Epithelial cell of proximal tubule (primary cell): Measurements from ENCODE around the gene RLN1. TPM values are rescaled to one million over a fixed set of nuclear protein-coding genes. Genes with fewer than 3 reads are reported as not detected.
"Not testable (repeated sequence)": the region's sequence is repeated elsewhere in the genome, so short reads cannot be mapped to it uniquely, and the experiment has no call there.

ENCODE experiments used
- DNase-seq: peaks from one replicate; pipeline ENCODE4 v3.0.0-alpha.2; 2011; ENCODE audit warnings: low read depth
- H3K4me3 ChIP-seq: 2 replicates; pipeline ENCODE4 v1.5.1; 2011; ENCODE audit warnings: low read depth, mild to moderate bottlenecking, low read length
- CTCF ChIP-seq: conservative IDR thresholded peaks from 2 replicates; pipeline ENCODE4 v1.5.1; 2012; ENCODE audit warnings: low read depth, mild to moderate bottlenecking, low read length
- total RNA-seq: library from RNA; depleted of rRNA; stranded (reverse); fragments of >200 nt; gene quantifications from 2 replicates; pipeline ENCODE4 v1.2.3, GENCODE V29; 2015

The RLN1 gene
- total RNA-seq, 1 donor from 2014 or later: 0.69 TPM

- H3K4me3 ChIP-seq: no peak overlapping the region
- TF ChIP-seq CTCF: peak; percentile 45
- DNase-seq: no peak
These were observed 18.6 kb downstream of the RLN1 start for GRCh38 chr9:5321058-5321457.

- DNase-seq, H3K4me3 ChIP-seq: not testable (repeated sequence)
These were observed 23.3 kb downstream of the RLN1 start for GRCh38 chr9:5316406-5316805.

- H3K4me3 ChIP-seq: no peak overlapping the region
- TF ChIP-seq CTCF: no peak
- DNase-seq: no peak
These were observed 24.3 kb downstream of the RLN1 start for GRCh38 chr9:5315187-5315923.

- no peak overlapping the region for H3K4me3 ChIP-seq
- TF ChIP-seq CTCF: no peak
- DNase-seq: no peak
These were observed 28.8 kb downstream of the RLN1 start for GRCh38 chr9:5310851-5311250.

GRCh38 chr9:5305741-5306140 is 33.9 kb downstream of the RLN1 start:
- no peak for TF ChIP-seq CTCF
- no peak for DNase-seq
- no peak overlapping the region for H3K4me3 ChIP-seq

- H3K4me3 ChIP-seq, DNase-seq: not testable (repeated sequence)
These were observed 35.6 kb downstream of the RLN1 start, which contains the start of gene RLN2 for GRCh38 chr9:5303840-5304795. RLN2 (minus strand) TSS chr9:5304716; CDS start chr9:5304580, 136 bp downstream.

GRCh38 chr9:5301544-5301943 is 38.1 kb downstream of the RLN1 start:
- no peak for DNase-seq
- no peak for TF ChIP-seq CTCF
- no peak overlapping the region for H3K4me3 ChIP-seq
